ENCODE results near the gene PRPSAP1.
"Not testable (repeated sequence)": the region's sequence is repeated elsewhere in the genome, so short reads cannot be mapped to it uniquely, and the experiment has no call there.

The PRPSAP1 gene

GRCh38 chr17:76365256-76365903, 11.7 kb upstream of the PRPSAP1 start:
- TF ChIP-seq ESRRG (CRISPR knock-in tag; IDR thresholded peaks at IDR 0.05) (no peak), ZFP30 (CRISPR knock-in tag; IDR thresholded peaks at IDR 0.05) (no peak), GLIS3 (CRISPR knock-in tag; IDR thresholded peaks at IDR 0.05) (no peak), CSRNP3 (CRISPR knock-in tag; IDR thresholded peaks at IDR 0.05) (no peak), CREB5 (CRISPR knock-in tag; IDR thresholded peaks at IDR 0.05; ENCODE audit: low read depth) (no peak), ZNF8 (CRISPR knock-in tag; IDR thresholded peaks at IDR 0.05) (no peak), ZFP3 (CRISPR knock-in tag; IDR thresholded peaks at IDR 0.05) (no peak), CSDC2 (CRISPR knock-in tag; IDR thresholded peaks at IDR 0.05) (no peak), ZC3H10 (CRISPR knock-in tag; IDR thresholded peaks at IDR 0.05) (no peak), POU6F1 (CRISPR knock-in tag; IDR thresholded peaks at IDR 0.05; ENCODE audit: borderline replicate concordance, low read depth) (no peak), TSHZ2 (CRISPR knock-in tag; IDR thresholded peaks at IDR 0.05) (no peak)
- no peak for ATAC-seq

- TF ChIP-seq ZNF565 (CRISPR knock-in tag; conservative IDR thresholded peaks at IDR 0.05; ENCODE audit: low read depth) (no peak), CSDC2 (CRISPR knock-in tag; IDR thresholded peaks at IDR 0.05) (no peak), SNAI2 (CRISPR knock-in tag; IDR thresholded peaks at IDR 0.05) (no peak), ZFP3 (CRISPR knock-in tag; IDR thresholded peaks at IDR 0.05) (no peak), ESRRG (CRISPR knock-in tag; IDR thresholded peaks at IDR 0.05) (no peak), PATZ1 (CRISPR knock-in tag; IDR thresholded peaks at IDR 0.05; ENCODE audit: borderline replicate concordance) (no peak), ZFP30 (CRISPR knock-in tag; IDR thresholded peaks at IDR 0.05) (no peak), ZNF8 (CRISPR knock-in tag; IDR thresholded peaks at IDR 0.05) (no peak)
- ATAC-seq = no peak
Measured at GRCh38 chr17:76363107-76363842, 9.6 kb upstream of the PRPSAP1 start.

- no peak for ATAC-seq
- no peak for TF ChIP-seq ZNF565 (CRISPR knock-in tag; conservative IDR thresholded peaks at IDR 0.05; ENCODE audit: low read depth)
- TF ChIP-seq PATZ1 (CRISPR knock-in tag; IDR thresholded peaks at IDR 0.05; ENCODE audit: borderline replicate concordance) = no peak
- no peak for TF ChIP-seq TSHZ2 (CRISPR knock-in tag; IDR thresholded peaks at IDR 0.05)
Measured at GRCh38 chr17:76360461-76360860, 6.7 kb upstream of the PRPSAP1 start.

- not testable (repeated sequence) for ATAC-seq
Measured at GRCh38 chr17:76359776-76360175, 6.1 kb upstream of the PRPSAP1 start.

Data from SK-N-SH treated with all-trans-retinoic acid at 6 μM for 48 hours (cell line).